IPS-15b (cell line): ENCODE results near the gene PPP3R1.

Experiments
- H3K27me3 ChIP-seq: one replicate; pipeline ENCODE4 v1.6.1; 2013; ENCODE audit warnings: low read length; ENCODE audit not compliant: control insufficient read depth, insufficient read depth
- H3K36me3 ChIP-seq: one replicate; pipeline ENCODE4 v1.6.1; 2013; ENCODE audit warnings: low read length; ENCODE audit not compliant: control insufficient read depth, insufficient read depth
- H3K4me1 ChIP-seq: one replicate; pipeline ENCODE4 v1.6.1; 2013; ENCODE audit warnings: mild to moderate bottlenecking, low read length; ENCODE audit not compliant: control insufficient read depth, insufficient read depth
- H3K4me3 ChIP-seq: one replicate; pipeline ENCODE4 v1.5.1; 2013; ENCODE audit warnings: low read depth, low read length
- H3K9ac ChIP-seq: one replicate; pipeline ENCODE4 v1.6.1; 2013; ENCODE audit warnings: low read depth, mild to moderate bottlenecking, low read length
- H3K9me3 ChIP-seq: one replicate; pipeline ENCODE4 v1.6.1; 2013; ENCODE audit warnings: mild to moderate bottlenecking, low read length; ENCODE audit not compliant: control insufficient read depth, insufficient read depth

The PPP3R1 gene

DNA sequence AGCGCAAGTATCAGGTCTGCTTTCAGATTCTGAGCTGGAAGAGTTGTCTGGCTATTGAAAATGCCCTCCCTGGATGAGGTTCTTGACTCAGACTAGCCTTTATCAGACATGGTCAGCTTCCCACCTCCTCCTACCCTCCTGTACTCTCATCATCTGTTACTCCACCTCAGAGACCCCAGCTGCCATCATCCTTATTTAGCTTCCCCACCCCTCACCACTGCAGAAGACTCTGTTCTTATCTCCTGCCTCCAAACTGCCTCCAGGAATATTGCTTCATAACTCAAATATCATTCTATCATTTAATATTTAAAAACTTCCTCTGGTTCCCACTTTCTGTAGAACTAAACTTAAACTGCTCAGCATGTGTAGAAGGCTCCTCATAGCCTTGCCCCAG lies 31.1 kb upstream of the PPP3R1 start:
- Histone ChIP-seq H3K9ac (no peak overlapping the region), H3K36me3 (no peaks in the 10 kb centered on the region), H3K9me3 (no peaks in the 10 kb centered on the region), H3K27me3 (no peaks in the 10 kb centered on the region), H3K4me1 (peaks cover 5% of the 10 kb centered on the region), H3K4me3 (no peak overlapping the region)

DNA sequence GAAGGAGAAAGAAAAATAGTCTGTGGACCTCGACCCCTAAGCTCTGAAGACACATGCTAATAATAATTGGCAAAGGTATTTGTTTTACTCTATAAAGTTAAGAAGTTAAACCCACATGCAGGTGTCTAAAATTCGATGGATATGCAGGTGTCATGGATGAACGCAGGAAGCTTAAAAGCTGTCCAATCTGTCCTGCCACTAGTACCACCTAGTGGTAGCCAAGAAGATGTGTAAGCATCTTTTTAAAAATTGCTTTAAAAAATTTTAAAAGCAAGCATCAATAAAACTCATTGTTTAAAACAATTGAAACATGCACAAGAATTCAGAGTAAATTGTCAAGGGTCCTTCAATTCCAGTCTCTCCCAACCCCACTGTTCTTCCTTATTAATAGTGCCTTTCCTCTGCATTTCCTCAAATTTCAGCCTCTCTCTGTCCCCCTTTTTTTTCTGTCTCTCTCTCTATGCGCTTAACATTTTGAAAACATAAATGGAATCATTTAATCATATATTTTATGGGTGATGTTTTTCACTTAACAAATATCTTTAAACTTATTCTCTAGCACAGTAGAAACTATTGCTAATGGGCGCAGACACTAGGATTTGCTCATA lies 30.6 kb upstream of the PPP3R1 start:
- H3K4me1 ChIP-seq = peaks cover 2% of the 10 kb centered on the region
- H3K9ac ChIP-seq = no peak overlapping the region
- no peaks in the 10 kb centered on the region for H3K36me3 ChIP-seq
- H3K4me3 ChIP-seq = no peak overlapping the region
- no peaks in the 10 kb centered on the region for H3K9me3 ChIP-seq
- no peaks in the 10 kb centered on the region for H3K27me3 ChIP-seq

DNA sequence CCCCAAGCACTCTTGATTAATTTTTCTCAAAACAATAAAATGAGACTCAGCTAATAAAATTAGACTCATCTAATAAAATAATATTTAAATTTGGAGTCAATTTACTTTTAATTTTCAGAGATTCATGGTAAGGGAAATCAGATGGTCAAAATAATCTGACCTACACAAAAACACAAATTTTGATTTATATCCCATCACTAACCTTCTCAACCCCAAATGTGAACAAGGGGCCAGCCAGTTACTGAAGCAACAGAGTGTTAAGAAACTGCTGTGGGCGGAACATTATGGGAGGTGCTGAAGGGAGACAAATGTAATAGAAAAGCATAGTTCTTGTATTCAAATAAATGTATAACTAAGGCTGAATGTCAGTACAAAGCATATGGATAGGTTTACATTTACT lies 28.5 kb upstream of the PPP3R1 start:
- Histone ChIP-seq H3K9ac (no peak overlapping the region), H3K4me3 (no peak overlapping the region), H3K4me1 (peaks cover 2% of the 10 kb centered on the region), H3K9me3 (no peaks in the 10 kb centered on the region), H3K36me3 (no peaks in the 10 kb centered on the region), H3K27me3 (no peaks in the 10 kb centered on the region)

DNA sequence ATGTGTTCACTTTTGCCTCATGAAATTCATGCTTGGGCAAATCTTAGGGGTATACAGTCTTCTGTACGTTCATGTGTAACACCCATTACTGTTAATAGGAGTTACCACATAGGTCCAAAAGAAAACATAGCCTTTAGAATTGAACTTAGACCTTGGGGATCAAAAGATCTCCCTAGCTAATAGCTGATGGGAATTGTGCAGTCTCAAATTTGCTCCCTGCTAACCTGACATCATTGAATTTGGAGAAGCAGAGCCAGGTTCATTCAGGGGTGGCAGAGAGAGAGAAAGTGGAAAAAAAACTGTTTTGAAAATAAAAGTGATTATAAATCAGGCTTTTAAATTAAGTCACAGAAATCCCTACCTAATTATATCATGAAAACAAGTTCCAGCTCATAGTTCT lies 28.0 kb upstream of the PPP3R1 start:
- Histone ChIP-seq H3K4me1 (peaks cover 2% of the 10 kb centered on the region), H3K9ac (no peak overlapping the region), H3K36me3 (no peaks in the 10 kb centered on the region), H3K4me3 (no peak overlapping the region), H3K27me3 (no peaks in the 10 kb centered on the region), H3K9me3 (no peaks in the 10 kb centered on the region)

DNA sequence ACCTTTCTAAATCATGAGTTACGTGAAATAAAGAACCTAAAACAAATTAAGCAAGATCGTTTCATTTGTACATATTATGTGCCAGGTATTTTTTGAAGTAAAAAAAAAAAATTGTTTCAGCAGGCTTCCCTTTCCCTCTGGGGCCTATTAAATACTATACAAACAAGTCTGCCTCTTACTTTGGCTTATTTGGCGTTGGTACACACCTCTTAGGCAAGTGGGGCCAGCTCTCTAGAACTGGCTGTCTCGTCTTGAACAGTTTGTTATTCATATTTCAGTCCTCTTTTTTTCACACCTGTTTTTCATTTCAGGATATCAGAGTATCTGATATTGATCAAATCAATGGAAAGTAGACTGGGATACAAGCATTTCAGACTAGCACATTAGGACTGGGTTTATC lies 27.4 kb upstream of the PPP3R1 start:
- Histone ChIP-seq H3K36me3 (no peaks in the 10 kb centered on the region), H3K4me1 (no peaks in the 10 kb centered on the region), H3K27me3 (no peaks in the 10 kb centered on the region), H3K9ac (no peak overlapping the region), H3K4me3 (no peak overlapping the region), H3K9me3 (no peaks in the 10 kb centered on the region)

DNA sequence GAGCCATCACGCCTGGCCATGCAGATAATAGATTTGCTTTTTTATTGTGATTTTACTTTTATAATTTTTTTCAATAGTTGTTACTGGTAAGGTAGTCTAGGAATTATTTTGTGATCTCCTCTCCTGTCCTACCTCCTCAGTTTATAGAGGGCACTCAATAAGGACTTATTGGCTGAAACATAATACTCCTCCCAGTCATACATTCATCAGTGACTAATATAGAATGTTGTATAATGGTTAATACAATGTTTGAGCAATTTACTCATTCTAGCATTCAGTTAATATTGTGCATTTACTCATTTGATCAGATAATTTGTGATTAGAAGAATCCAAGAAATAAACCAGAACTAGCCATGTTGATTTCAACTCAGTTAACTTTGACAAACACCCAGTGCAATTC lies 25.8 kb upstream of the PPP3R1 start:
- no peaks in the 10 kb centered on the region for H3K36me3 ChIP-seq
- no peak overlapping the region for H3K4me3 ChIP-seq
- no peaks in the 10 kb centered on the region for H3K4me1 ChIP-seq
- no peaks in the 10 kb centered on the region for H3K9me3 ChIP-seq
- H3K9ac ChIP-seq = no peak overlapping the region
- no peaks in the 10 kb centered on the region for H3K27me3 ChIP-seq

DNA sequence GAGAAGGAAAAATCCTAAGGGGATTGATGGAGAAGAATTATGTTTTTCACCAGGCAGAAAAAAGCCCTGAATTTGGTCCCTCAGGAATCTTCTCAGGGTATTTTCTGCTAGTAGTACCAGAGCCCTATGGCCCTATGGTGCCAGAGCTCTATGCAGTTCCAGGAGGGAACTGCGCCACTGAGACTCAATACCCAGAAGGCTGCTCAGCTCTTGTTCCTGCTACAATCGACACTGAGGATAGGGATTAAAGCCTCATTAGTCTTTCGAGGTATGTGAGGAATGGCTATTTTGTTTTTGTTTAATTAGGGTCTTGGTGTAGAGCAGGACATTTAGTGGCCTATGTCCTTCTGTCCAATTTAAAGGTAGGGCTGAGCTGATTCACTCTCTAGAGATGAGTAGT lies 21.7 kb upstream of the PPP3R1 start:
- no peaks in the 10 kb centered on the region for H3K27me3 ChIP-seq
- no peaks in the 10 kb centered on the region for H3K4me1 ChIP-seq
- H3K9ac ChIP-seq = no peak overlapping the region
- no peaks in the 10 kb centered on the region for H3K9me3 ChIP-seq
- H3K4me3 ChIP-seq = no peak overlapping the region
- no peaks in the 10 kb centered on the region for H3K36me3 ChIP-seq

DNA sequence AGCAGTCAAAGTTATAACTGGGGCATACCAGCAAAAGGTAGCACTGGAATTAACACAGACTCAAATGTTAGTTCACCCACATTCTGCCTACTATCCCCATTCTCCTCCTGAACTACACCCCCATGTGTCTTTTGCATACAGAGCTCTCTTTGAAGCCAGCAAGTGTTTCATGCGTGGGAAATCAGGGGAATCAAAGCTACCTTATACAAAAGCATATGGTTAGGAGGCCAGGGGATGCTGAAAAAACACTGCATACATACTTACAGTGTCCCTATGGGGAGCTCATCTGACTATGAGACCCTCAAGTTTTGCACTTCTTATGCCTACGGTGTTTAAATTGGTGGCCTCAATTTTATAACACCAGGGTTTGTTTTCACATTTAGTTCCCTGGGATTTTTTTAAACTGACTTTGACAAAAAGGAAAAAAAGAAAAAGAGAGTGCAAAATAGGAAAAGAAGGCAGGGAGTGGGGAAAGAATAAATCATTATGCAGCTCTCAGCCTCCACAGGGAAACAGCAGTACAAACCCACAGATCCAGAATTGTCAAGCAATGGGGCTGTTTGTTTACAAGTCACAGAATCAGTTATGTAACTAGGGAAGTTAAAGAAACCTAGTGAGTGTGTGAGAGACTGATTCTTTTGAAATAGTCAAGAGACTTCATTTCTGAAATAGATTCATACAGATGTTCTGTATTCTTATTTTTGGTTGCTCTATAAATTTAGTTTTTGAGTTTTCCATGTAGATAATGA lies 20.1 kb upstream of the PPP3R1 start:
- H3K4me1 ChIP-seq = no peaks in the 10 kb centered on the region
- H3K4me3 ChIP-seq = no peak overlapping the region
- H3K27me3 ChIP-seq = no peaks in the 10 kb centered on the region
- H3K9ac ChIP-seq = no peak overlapping the region
- no peaks in the 10 kb centered on the region for H3K9me3 ChIP-seq
- H3K36me3 ChIP-seq = no peaks in the 10 kb centered on the region

DNA sequence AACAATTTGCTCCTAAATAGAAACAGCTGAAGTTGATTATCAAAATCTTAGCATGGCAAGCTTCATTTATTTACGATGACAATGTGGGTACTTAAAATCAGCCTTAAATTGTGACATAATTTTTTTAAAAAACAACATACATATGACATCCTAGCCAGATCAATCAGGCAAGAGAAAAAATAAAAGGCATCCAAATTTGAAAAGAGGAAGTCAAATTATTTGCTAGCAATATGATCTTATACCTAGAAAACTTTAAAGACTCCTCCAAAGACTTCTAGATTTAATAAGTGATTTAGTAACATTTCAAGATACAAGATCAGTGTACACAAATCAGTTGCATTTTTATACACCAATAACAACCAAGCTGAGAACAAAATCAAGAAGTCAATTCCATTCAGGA lies 14.3 kb upstream of the PPP3R1 start:
- Histone ChIP-seq H3K9ac (no peak overlapping the region), H3K36me3 (no peaks in the 10 kb centered on the region), H3K9me3 (no peaks in the 10 kb centered on the region), H3K4me1 (no peaks in the 10 kb centered on the region), H3K4me3 (no peak overlapping the region), H3K27me3 (no peaks in the 10 kb centered on the region)

DNA sequence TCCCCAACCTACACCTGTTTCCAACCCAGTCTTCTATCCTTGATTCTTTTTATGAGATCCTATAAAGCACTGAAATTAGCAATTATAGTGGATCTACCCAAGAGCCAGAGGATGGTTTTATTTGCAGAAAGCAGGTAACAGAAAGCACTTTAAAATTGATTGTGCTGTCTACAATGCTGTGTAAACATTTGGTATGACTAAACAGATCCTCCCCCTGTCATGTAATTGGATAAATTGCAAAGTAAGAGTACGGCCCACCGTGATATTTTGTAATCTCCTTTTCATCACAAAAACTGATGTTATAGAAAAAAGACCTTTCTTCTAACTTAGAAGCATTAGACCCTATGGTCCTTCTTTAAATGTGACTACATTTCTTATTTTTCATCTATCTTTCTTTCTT lies 11.3 kb upstream of the PPP3R1 start:
- no peaks in the 10 kb centered on the region for H3K9me3 ChIP-seq
- no peaks in the 10 kb centered on the region for H3K4me1 ChIP-seq
- no peak overlapping the region for H3K9ac ChIP-seq
- no peak overlapping the region for H3K4me3 ChIP-seq
- H3K27me3 ChIP-seq = no peaks in the 10 kb centered on the region
- H3K36me3 ChIP-seq = no peaks in the 10 kb centered on the region

DNA sequence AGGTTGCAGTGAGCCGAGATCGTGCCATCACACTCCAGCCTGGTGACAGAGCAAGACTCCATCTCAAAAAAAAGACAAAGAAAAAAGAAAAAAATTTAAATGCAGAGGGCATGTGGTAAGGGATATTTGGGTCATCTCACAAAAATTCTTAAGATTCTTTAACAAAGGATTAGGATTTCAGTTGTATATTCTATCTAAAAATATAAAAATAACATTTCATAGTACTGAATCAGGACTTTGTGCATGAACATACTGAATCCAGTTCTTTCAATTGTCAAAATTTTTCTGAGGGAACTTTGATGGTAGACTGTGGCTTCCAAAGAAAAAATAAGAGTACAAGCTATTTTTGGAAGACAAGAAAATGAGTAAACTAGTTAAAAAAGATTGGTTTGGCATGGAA lies 6.5 kb upstream of the PPP3R1 start:
- peaks cover 3% of the 10 kb centered on the region for H3K4me1 ChIP-seq

DNA sequence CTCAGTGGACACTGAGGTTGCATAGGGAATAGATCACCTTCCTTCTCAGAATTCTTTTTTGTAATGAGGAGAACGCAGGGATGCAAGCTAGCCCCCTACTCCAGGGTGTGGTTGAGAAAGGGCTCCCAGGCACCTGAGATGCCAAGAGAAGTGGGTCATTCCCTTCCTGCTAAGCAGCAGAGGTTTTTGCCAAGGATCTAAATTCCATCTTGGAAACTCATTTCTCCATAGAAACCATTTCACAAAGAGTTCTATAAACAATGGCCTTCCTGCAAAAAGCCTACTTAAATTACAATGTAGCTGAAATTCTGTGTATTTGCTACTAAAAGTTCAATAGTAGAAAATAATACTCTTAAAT lies 3.7 kb upstream of the PPP3R1 start:
- Histone ChIP-seq H3K4me3 (no peak overlapping the region), H3K36me3 (no peaks in the 10 kb centered on the region), H3K9me3 (no peaks in the 10 kb centered on the region), H3K9ac (no peak overlapping the region), H3K4me1 (peaks cover 3% of the 10 kb centered on the region), H3K27me3 (no peaks in the 10 kb centered on the region)

More for the DNA sequence above, 6.5 kb upstream of the PPP3R1 start:
- Histone ChIP-seq H3K9ac (no peak overlapping the region), H3K9me3 (no peaks in the 10 kb centered on the region), H3K27me3 (no peaks in the 10 kb centered on the region), H3K36me3 (no peaks in the 10 kb centered on the region), H3K4me3 (no peak overlapping the region)
